WI38 (cell line): ENCODE data around the gene GGACT.

ENCODE experiments used
- H3K4me3 ChIP-seq: 2 replicates; pipeline ENCODE4 v1.5.1; 2011; ENCODE audit warnings: low read depth, mild to moderate bottlenecking, control low read depth, low read length
- CTCF ChIP-seq: IDR thresholded peaks from 2 replicates; pipeline ENCODE4 v1.5.1; 2012; ENCODE audit warnings: low read depth, mild to moderate bottlenecking, control low read depth, low read length

Gene GGACT

GRCh38 chr13:100511466-100511865 is 77.1 kb downstream of the GGACT start:
- TF ChIP-seq CTCF, result no peak
- no peak overlapping the region for H3K4me3 ChIP-seq

- no peak overlapping the region for H3K4me3 ChIP-seq
- TF ChIP-seq CTCF, result no peak
Observed at GRCh38 chr13:100510208-100510957, 78.2 kb downstream of the GGACT start.

GRCh38 chr13:100508996-100509395 is 79.6 kb downstream of the GGACT start:
- TF ChIP-seq CTCF, result no peak
- no peak overlapping the region for H3K4me3 ChIP-seq

- H3K4me3 ChIP-seq, result no peak overlapping the region
- no peak for TF ChIP-seq CTCF
Observed at GRCh38 chr13:100508455-100508854, 80.1 kb downstream of the GGACT start.

- no peak overlapping the region for H3K4me3 ChIP-seq
- no peak for TF ChIP-seq CTCF
Observed at GRCh38 chr13:100506600-100507422, 81.8 kb downstream of the GGACT start.

GRCh38 chr13:100506154-100506553 is 82.4 kb downstream of the GGACT start:
- TF ChIP-seq CTCF, result no peak
- H3K4me3 ChIP-seq, result no peak overlapping the region

- no peak for TF ChIP-seq CTCF
- H3K4me3 ChIP-seq, result no peak overlapping the region
Observed at GRCh38 chr13:100503622-100504021, 85.0 kb downstream of the GGACT start.
